Activated naive CD8-positive, alpha-beta T cell treated with anti-CD3 and anti-CD28 coated beads, Interleukin-2, amount 50 U/mL, for 24 hours (primary cell): ENCODE data around the gene FLYWCH1.

Experiments used
- ATAC-seq: fragments of 150-1000 bp; cut with Tn5 transposase; one replicate; pipeline ENCODE4 v1.10.0; 2021
- DNase-seq: peaks from one replicate; pipeline ENCODE4 v3.0.0; 2021
- H3K27ac Mint-ChIP-seq: one replicate; pipeline ENCODE4 v1.8.0; 2021; ENCODE audit warnings: mild to moderate bottlenecking, mixed read lengths
- H3K27me3 Mint-ChIP-seq: one replicate; pipeline ENCODE4 v1.8.0; 2021; ENCODE audit warnings: mixed read lengths
- H3K36me3 Mint-ChIP-seq: one replicate; pipeline ENCODE4 v1.8.0; 2021; ENCODE audit warnings: low read depth, mixed read lengths
- H3K4me1 Mint-ChIP-seq: one replicate; pipeline ENCODE4 v1.8.0; 2021; ENCODE audit warnings: mixed read lengths
- H3K4me3 Mint-ChIP-seq: one replicate; pipeline ENCODE4 v1.8.0; 2021; ENCODE audit warnings: mild to moderate bottlenecking, moderate library complexity, mixed read lengths
- H3K9me3 Mint-ChIP-seq: one replicate; pipeline ENCODE4 v1.8.0; 2021; ENCODE audit warnings: mixed read lengths

The FLYWCH1 gene

GRCh38 chr16:2962334-2963073 is 50.8 kb downstream of the FLYWCH1 start:
- DNase-seq (no peak), ATAC-seq (no peak)
- H3K4me3 Mint-ChIP-seq: no peak overlapping the region
- no peak overlapping the region for H3K27ac Mint-ChIP-seq
- H3K36me3 Mint-ChIP-seq: no peaks in the 10 kb centered on the region
- peaks cover 37% of the 10 kb centered on the region for H3K27me3 Mint-ChIP-seq
- no peaks in the 10 kb centered on the region for H3K9me3 Mint-ChIP-seq
- peaks cover 21% of the 10 kb centered on the region for H3K4me1 Mint-ChIP-seq

DNA sequence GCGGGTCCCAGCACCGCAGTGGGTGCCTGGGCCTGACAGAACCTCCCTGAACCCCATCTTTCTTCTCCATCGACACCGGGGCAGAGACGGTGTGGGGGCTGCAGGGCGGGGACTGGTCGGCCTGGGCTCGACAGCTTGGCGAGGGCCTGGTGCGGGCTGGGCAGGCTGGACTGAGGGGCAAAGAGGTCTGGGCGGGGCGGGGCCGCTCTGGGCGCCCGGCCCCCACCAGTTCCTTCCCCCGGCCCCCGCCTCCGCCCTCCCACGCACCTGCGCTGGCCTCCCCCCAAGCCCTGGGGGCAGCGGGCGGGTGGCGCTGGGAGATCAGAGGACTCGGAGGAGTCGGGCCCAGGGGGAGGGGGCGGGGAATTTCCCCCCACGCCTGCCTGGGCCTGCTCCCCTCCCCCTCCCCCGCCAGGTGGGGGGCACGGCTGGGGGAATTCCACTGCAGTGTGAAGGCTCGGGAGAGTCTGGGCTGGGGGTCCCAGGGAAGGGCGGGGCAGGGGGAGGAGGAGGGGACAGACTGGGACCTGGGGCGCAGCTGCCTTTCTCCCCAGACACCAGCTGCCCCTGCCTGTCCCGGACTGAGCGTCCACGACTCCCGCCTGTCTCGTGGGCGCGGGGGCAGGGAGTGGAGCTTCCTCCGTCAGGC is 51.5 kb downstream of the FLYWCH1 start:
- ATAC-seq (no peak), DNase-seq (no peak)
- no peaks in the 10 kb centered on the region for H3K36me3 Mint-ChIP-seq
- H3K27ac Mint-ChIP-seq: no peak overlapping the region
- peaks cover 42% of the 10 kb centered on the region for H3K27me3 Mint-ChIP-seq
- H3K9me3 Mint-ChIP-seq: no peaks in the 10 kb centered on the region
- peak overlapping the region; percentile 76 for H3K4me3 Mint-ChIP-seq
- peaks cover 24% of the 10 kb centered on the region for H3K4me1 Mint-ChIP-seq

- ATAC-seq: peak; percentile 13
- peak within 1 kb of the TSS; percentile 76 for H3K4me3 Mint-ChIP-seq
- no peak within 1 kb of the TSS for H3K27ac Mint-ChIP-seq
- H3K9me3 Mint-ChIP-seq: no peaks in the 10 kb centered on the region
- DNase-seq: peak; percentile 42
- H3K36me3 Mint-ChIP-seq: no peaks in the 10 kb centered on the region
- peaks cover 46% of the 10 kb centered on the region for H3K27me3 Mint-ChIP-seq
- peaks cover 30% of the 10 kb centered on the region for H3K4me1 Mint-ChIP-seq
Observed at GRCh38 chr16:2963723-2964474, 52.2 kb downstream of the FLYWCH1 start, which contains the start of gene KREMEN2. Gene KREMEN2 (plus strand): TSS chr16:2964275. CDS start chr16:2964521, 246 bp downstream.

DNA sequence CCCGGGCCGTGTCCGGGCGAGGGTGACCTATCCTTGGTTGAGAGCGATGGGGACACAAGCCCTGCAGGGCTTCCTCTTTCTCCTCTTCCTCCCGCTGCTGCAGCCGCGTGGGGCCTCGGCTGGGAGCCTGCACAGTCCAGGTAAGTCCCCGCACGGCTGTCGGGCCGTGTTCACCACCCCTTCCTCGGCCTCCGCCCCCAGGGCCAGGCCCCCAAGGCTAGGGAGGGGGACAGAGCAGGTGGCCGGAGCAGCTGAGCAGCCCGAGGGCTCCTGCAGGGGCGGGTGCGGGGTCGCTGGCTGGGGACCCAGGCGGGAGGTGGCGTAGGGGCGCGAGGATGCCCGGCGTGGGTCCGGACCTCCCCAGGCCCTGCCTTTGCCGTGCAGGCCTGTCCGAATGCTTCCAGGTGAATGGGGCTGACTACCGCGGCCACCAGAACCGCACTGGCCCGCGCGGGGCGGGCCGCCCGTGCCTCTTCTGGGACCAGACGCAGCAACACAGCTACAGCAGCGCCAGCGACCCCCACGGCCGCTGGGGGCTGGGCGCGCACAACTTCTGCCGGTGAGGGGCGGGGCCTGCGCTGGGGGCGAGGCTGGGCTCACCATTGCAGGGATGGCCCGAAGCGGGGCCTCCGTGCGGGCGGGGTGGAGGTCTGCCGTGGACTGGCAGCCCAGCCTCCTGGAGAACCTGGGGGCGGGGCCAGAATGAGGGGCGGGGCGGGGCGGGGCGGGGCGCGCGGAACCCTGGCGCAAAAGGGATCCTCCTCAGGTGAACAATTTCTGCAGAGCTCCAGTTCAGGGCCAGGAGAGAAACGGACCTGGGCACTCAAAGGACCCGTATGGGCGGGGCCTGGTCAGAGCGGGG is 53.0 kb downstream of the FLYWCH1 start:
- Mint-ChIP-seq H3K9me3 (no peaks in the 10 kb centered on the region), H3K27me3 (peaks cover 43% of the 10 kb centered on the region), H3K4me3 (peak overlapping the region; percentile 76), H3K36me3 (no peaks in the 10 kb centered on the region), H3K27ac (no peak overlapping the region), H3K4me1 (peaks cover 30% of the 10 kb centered on the region)
- ATAC-seq: peak; percentile 17
- DNase-seq: peak; percentile 70

GRCh38 chr16:2966043-2966807 is 54.5 kb downstream of the FLYWCH1 start:
- no peaks in the 10 kb centered on the region for H3K9me3 Mint-ChIP-seq
- peaks cover 42% of the 10 kb centered on the region for H3K27me3 Mint-ChIP-seq
- no peak overlapping the region for H3K27ac Mint-ChIP-seq
- no peak for DNase-seq
- peaks cover 38% of the 10 kb centered on the region for H3K4me1 Mint-ChIP-seq
- no peak for ATAC-seq
- H3K4me3 Mint-ChIP-seq: no peak overlapping the region
- H3K36me3 Mint-ChIP-seq: peaks cover 5% of the 10 kb centered on the region

GRCh38 chr16:2966808-2967191 is 55.1 kb downstream of the FLYWCH1 start:
- peaks cover 37% of the 10 kb centered on the region for H3K4me1 Mint-ChIP-seq
- peaks cover 5% of the 10 kb centered on the region for H3K36me3 Mint-ChIP-seq
- H3K27ac Mint-ChIP-seq: no peak overlapping the region
- peaks cover 39% of the 10 kb centered on the region for H3K27me3 Mint-ChIP-seq
- DNase-seq (no peak), ATAC-seq (no peak)
- no peaks in the 10 kb centered on the region for H3K9me3 Mint-ChIP-seq
- no peak overlapping the region for H3K4me3 Mint-ChIP-seq

DNA sequence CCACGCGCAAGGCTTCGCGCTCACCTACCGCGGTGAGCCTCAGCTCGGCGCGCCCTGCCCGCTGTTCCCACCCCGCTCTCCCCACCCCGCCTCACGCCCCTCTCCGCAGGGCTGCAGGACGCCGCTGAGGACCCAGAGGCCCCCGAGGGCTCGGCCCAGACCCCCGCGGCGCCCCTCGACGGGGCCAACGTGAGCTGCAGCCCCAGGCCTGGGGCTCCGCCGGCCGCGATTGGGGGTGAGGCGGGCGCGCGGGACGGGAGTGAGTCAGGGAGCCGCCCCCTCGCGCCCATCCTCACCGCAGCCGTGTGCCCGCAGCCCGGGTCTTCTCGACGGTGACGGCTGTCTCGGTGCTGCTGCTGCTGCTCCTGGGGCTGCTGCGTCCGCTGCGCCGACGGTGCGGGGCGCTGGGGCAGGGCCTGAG is 55.5 kb downstream of the FLYWCH1 start:
- no peak for DNase-seq
- Mint-ChIP-seq H3K4me1 (peaks cover 37% of the 10 kb centered on the region), H3K27me3 (peaks cover 36% of the 10 kb centered on the region), H3K9me3 (no peaks in the 10 kb centered on the region), H3K36me3 (peaks cover 9% of the 10 kb centered on the region), H3K4me3 (no peak overlapping the region), H3K27ac (no peak overlapping the region)
- ATAC-seq: no peak

DNA sequence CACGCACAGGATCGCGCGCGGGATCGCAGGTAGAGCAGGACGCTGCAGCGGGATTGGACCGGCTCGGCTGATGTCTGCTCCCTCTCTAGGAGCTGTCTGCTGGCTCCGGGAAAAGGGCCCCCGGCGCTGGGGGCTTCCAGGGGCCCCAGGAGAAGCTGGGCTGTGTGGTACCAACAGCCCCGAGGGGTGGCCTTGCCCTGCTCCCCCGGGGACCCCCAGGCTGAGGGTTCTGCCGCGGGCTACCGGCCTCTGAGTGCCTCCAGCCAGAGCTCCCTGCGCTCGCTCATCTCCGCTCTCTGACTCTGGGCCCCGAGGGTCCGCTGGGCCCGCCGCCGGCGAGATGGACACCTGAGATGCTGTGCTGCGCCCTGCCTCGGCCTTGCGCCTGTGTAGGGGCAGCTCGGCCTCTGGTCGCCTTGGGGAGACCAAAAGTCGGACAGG is 56.0 kb downstream of the FLYWCH1 start:
- H3K4me3 Mint-ChIP-seq: no peak overlapping the region
- peaks cover 32% of the 10 kb centered on the region for H3K27me3 Mint-ChIP-seq
- no peak overlapping the region for H3K27ac Mint-ChIP-seq
- DNase-seq (no peak), ATAC-seq (no peak)
- peaks cover 37% of the 10 kb centered on the region for H3K4me1 Mint-ChIP-seq
- peaks cover 15% of the 10 kb centered on the region for H3K36me3 Mint-ChIP-seq
- no peaks in the 10 kb centered on the region for H3K9me3 Mint-ChIP-seq

DNA sequence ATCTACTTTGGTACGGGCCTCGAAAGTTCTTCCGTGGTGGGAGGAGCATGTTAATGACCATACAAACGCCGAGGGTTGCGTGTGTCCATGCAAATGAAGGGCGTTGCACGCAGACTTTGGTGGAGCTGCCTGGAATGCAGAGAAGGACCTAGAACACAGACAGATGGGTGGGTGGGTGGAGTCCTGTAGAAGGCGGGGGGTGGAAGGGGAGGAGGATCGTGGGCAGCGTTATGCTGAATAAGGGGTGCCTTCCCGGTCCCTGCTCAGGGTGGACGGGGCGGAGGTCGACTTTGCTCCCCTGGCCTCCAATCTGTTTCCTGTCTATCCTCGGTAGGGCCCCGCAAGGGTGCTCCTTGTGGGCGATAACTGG is 56.6 kb downstream of the FLYWCH1 start:
- H3K36me3 Mint-ChIP-seq: peaks cover 17% of the 10 kb centered on the region
- peak overlapping the region; percentile 69 for H3K4me3 Mint-ChIP-seq
- H3K9me3 Mint-ChIP-seq: no peaks in the 10 kb centered on the region
- H3K27me3 Mint-ChIP-seq: peaks cover 30% of the 10 kb centered on the region
- H3K27ac Mint-ChIP-seq: no peak overlapping the region
- no peak for DNase-seq
- ATAC-seq: no peak
- H3K4me1 Mint-ChIP-seq: peaks cover 34% of the 10 kb centered on the region

- Mint-ChIP-seq H3K9me3 (no peaks in the 10 kb centered on the region), H3K27me3 (peaks cover 27% of the 10 kb centered on the region), H3K36me3 (peaks cover 18% of the 10 kb centered on the region), H3K27ac (no peak within 1 kb of the TSS), H3K4me1 (peaks cover 31% of the 10 kb centered on the region), H3K4me3 (peak within 1 kb of the TSS; percentile 74)
- ATAC-seq (peak; percentile 68), DNase-seq (peak; percentile 88)
Observed at GRCh38 chr16:2968738-2969544, 57.2 kb downstream of the FLYWCH1 start, which contains the start of gene PAQR4. Gene PAQR4 (plus strand): TSS chr16:2969348. CDS start chr16:2969675, 327 bp downstream.

DNA sequence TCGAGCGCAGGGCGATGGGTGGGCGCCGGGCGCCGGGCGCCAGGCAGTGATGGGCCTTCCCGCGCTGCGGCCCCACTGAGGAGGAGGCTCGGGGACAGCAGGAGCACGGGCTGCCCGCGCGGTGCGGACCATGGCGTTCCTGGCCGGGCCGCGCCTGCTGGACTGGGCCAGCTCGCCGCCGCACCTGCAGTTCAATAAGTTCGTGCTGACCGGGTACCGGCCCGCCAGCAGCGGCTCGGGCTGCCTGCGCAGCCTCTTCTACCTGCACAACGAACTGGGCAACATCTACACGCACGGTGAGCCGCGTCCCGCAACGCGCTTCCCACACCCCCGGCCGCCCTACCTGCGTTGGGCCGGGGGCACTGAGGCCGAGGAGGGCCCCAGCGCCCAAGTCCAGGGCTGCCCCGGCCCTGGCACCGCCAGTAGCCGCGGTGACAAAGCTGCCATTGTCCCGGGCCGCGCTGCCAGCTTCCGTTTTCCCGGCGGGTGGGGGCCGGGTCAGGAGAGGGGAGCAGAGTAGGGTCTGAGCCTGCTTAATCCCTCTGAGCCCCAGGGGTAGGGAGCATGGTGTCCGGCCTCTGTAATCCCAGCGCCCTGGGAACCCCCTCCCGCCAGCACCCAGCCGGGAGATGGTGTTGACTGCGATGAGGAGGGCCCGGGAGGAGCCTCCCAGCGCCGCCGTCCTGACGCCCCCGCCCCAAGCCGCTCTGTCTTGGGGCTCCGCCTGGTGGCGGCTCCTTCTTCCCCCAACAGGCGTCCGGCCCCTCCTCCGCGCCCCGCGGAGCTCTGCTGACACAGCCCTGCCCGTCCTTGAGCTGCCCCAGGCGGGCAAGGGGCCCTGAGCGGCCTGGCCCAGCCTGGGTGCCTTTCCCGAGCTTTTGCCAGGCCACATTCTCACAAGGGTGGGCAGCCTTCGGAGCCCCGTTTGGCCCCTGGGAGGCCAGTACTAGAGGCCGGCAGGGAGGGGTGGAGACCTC is 58.1 kb downstream of the FLYWCH1 start:
- Mint-ChIP-seq H3K9me3 (no peaks in the 10 kb centered on the region), H3K4me3 (peak overlapping the region; percentile 74), H3K27me3 (peaks cover 24% of the 10 kb centered on the region), H3K36me3 (peaks cover 18% of the 10 kb centered on the region), H3K27ac (no peak overlapping the region), H3K4me1 (peaks cover 28% of the 10 kb centered on the region)
- DNase-seq (peak; percentile 90), ATAC-seq (peak; percentile 78)

GRCh38 chr16:2970563-2970962 is 58.8 kb downstream of the FLYWCH1 start:
- peaks cover 18% of the 10 kb centered on the region for H3K36me3 Mint-ChIP-seq
- no peak overlapping the region for H3K27ac Mint-ChIP-seq
- peak overlapping the region; percentile 74 for H3K4me3 Mint-ChIP-seq
- peaks cover 24% of the 10 kb centered on the region for H3K4me1 Mint-ChIP-seq
- H3K9me3 Mint-ChIP-seq: no peaks in the 10 kb centered on the region
- DNase-seq (no peak), ATAC-seq (no peak)
- H3K27me3 Mint-ChIP-seq: peaks cover 19% of the 10 kb centered on the region
